GM04503 (cell line): Measurements from ENCODE around the gene DHRS7.
"Not testable (repeated sequence)": the region's sequence is repeated elsewhere in the genome, so short reads cannot be mapped to it uniquely, and the experiment has no call there.

ENCODE experiments used
- DNase-seq: peaks from one replicate; pipeline ENCODE4 v3.0.0-alpha.2; 2012; ENCODE audit warnings: low read depth

The DHRS7 gene

DNA sequence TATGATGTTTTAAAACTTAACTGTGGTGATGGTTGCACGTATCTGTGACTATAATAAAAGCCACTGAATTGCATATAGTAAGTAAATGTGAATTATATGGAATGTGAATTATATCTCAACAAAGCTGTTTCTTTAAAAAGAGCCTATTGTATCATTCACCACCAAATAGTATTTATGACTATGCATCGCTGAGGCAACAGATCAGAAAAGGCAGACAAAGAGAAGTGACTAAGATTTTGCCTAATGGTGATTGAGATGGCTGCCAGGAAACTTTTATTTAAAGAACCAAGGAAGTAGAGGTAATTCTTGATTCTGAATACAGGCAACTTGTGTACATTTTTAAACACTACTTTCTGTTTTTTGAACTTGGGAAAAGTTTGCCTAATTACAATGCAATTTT lies 31.7 kb downstream of the DHRS7 start:
- no peak for DNase-seq

DNA sequence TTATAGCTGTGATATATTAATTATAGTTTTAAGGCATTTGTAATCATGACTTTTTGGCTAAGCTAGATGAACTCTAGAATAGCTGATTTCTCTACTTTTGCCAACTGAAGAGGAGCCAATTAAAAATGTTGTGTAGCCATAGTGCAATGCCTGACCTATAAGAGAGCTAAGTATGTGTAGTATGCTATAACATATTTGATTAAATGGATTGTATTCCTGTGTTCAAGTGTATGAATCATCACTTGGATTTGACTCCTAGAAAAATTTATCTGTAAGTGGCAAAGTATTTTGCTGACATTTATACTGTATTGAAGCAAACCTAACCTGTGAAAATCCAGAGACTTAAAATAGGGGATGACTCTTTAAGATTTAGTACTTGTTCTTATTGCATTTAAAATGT lies 39.3 kb downstream of the DHRS7 start:
- DNase-seq = no peak

DNA sequence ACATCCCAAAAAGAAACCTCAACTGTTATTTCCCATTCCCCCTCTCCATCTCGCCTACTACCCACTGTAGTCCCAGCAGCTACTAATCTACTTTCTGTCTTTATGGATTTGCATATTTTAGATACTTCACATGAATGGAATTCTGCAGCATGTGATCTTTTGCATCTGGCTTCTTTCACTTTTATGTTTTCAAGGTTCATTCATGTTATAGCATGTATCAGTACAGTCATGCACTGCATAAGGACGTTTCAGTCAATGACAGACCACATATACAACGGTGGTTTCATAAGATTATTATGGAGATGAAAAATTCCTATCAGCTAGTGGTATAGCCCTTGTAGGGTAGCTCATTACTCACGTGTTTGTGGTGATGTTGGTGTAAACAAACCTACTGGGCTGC lies 49.0 kb downstream of the DHRS7 start:
- no peak for DNase-seq

DNA sequence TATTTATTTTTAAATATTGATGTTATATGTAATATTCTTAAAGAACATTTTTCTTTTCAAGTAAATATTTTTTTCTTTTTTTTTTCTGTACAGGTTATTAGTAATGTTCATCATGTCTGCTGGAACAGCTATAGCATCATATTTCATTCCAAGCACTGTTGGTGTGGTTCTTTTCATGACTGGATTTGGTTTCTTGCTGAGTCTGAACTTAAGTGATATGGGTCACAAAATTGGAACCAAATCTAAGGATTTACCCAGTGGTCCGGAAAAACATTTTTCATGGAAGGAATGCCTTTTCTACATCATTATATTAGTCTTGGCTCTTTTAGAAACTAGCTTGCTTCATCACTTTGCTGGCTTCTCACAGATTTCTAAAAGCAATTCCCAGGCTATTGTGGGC lies 50.3 kb downstream of the DHRS7 start:
- DNase-seq = no peak

DNA sequence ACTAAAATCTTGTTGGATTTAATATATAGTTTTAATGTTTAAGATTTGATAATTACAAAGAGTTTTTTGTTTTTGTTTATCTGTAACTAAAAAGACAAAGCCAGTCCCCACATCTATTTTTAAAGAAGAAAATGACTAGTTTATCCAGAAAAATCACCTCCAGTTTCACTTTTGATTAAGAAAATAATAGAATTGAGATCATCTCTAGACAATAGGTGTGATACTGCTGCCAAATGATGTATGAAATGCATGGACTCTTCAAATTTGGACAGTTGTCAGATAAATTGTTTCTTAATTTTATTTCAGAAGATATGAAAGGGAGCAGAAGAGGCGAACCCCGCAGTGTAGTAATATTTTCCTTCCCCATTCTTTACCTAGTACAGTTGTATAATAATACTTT lies 53.5 kb downstream of the DHRS7 start:
- DNase-seq = no peak

DNA sequence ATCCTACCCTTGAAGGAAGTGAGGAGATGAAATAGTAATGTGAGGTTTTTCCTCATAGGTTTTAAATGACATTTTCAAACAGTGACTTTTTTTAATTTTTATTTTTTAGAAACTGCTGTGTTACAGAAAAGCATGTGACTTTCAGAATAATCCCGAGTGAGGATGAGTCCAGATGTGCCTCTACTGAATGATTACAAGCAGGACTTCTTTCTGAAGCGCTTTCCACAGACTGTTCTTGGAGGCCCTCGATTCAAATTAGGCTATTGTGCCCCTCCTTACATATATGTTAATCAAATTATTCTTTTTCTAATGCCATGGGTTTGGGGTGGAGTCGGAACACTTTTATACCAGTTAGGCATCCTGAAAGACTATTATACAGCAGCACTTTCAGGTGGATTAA lies 57.7 kb downstream of the DHRS7 start:
- no peak for DNase-seq

DNA sequence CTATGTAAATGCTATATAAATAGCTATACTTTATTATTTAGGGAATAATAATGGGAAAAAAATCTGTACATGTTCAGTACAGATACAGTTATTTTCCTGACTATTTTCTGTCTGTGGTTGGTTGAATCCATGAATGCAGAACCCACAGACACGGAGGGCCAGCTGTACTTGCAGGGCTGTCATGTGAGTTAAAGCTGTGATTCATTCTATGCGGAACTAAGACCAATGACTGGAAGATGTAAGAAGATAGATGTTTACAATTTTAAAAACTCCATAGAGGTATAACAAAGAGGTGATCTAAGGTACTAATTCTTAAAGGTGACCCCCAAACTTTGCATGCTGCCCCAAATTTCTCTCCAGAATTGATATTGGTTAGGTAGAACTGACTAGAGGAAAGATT lies 58.9 kb downstream of the DHRS7 start:
- DNase-seq = no peak

DNA sequence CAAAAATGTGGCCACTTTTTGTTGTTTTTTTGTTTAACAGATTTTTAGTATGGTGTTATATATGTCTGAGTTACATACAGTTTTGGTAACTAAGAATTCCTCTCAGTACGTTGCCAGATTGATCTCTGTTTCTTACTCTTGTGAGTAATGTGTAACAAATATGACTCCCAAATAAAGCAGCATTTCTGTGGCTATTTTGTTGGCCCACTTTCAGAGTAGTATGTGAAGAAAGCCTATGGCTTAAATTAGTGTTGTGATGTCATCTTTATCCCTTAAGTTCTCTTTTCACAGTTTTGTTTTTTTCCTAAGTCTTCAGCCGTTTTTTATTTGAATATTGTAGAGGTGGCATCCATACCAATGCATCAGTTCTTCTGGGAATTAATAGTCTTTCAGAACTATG lies 62.8 kb downstream of the DHRS7 start:
- DNase-seq = peak; percentile 68

DNA sequence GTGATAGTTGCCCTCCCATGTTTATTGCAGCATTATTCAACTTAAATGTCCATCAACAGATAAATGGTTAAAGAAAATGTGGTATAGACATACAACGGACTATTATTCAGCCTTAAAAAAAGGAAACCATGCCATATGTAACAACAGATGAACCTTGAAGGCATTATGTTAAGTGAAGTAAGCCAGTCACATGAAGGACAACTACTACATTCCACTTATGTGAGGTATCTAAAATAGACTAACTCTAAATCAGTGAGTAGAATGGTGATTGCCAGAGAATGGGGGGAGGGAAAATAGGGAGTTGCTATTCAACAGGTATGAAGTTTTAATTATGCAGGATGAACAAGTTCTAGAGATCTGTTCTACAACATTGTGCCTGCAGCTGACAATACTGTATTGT lies 63.4 kb downstream of the DHRS7 start:
- no peak for DNase-seq

DNA sequence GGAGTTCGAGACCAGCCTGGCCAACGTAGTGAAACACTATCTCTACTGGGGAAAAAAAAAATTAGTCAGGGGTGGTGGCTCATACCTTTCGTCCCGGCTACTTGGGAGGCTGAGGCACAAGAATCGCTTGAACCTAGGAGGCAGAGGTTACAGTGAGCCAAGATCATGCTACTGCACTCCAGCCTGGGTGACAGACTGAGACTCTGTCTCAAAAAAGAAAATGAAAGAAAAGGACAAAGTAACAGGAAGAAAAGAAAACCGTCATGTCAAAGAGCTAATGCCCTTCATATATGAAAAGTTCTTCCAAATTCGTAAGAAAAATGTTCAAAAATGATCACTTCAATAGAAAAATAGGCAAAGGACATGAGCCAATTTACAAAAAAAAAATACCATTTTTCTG lies 65.3 kb downstream of the DHRS7 start:
- not testable (repeated sequence) for DNase-seq

DNA sequence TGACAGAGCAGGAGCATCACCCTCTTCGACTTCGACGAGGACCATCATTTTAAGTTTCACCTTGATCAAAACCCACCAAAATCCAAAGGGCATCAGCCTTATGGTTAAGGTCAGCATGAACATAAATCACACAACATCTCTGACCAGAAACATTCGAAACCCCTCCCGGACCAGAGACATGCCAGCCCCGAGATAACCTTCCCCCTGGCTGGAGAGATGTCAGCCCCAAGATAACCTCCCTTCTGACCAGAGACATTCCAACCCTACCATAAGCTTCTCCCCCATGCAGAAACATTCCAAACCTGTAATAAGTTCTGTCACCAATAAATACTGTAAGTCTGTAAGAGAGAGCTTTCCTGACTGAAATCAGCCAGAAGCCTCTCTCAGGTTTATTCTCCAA lies 67.2 kb downstream of the DHRS7 start:
- DNase-seq = no peak

DNA sequence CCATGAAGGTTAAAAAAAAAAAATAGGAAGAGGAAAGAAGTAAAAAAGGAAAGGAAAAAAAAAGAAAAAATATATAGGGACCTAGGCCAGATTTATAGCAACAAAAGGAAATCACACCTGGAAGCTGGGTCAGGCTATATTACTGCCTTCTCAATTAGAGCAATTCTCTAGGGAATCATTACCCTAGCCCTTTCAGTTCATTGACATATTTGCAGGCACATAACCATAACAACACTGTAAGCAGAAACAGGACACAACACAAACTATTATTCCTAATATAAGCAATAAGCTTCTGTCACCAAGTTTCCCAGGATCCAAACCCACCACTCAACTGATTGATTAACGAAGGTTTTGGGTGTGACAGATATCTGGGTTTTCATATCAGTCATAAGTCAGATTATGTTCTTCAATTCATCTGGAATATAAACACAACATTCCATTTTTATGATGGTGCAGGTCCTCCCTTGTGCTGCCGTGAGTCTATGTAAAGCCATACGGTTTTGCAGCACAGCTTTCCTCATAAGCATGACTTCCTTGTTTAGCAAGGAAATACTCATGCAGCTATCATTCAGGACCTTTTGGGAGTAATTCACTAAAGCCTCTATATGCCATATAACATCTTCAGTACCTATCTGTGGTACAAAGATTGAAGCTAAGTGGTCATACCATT lies 69.3 kb downstream of the DHRS7 start:
- no peak for DNase-seq

DNA sequence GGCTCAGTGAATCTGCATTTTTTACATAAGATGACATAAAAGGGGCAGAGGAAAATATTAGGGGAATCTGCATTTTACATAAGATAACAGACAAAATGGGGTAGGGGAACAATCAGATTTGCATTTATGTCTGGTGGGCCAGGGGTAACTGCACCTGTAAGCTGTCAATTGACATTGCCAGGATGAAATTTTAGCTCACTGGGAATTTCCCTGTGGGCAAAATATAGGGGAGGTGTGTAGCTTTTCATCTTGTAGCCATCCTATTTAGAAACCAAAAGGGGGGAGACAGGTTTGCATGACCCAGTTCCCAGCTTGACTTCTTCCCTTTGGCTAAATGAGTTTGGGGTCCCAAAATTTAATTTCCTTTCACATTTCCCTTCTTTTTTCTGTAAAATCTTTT lies 70.0 kb downstream of the DHRS7 start:
- no peak for DNase-seq

DNA sequence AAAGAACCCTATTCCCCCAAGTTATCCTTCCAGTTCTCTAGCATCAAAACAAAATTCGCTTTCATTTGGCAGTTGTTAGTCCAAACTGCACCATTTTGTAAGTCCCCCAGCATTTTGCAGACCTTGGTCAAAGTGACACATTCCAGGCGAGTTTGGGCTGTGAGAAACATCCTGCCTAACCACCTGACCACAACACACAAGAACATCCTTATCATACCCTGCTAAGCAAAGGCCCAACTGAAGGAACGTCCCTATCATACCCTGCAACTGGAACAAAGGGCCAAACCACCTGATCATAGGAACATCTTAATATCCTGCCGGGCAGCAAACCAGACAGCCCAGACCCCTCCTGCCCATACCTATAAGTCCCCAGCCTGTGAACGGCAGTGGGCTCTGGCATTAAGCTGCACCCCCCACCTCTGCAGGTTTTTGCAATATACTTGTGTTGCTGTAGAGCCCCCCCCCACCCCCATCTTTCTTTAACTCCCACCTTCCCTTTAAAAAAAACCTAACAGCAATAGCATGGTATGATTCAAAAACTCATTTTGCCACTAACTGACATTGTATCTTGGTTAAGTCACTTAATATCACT lies 70.8 kb downstream of the DHRS7 start:
- no peak for DNase-seq
